HG03196 (cell line): ENCODE data around the gene IMPDH1.

Experiments used
- ATAC-seq: cut with Tn5 transposase; IDR thresholded peaks from one replicate; pipeline ENCODE4 v1.9.1; 2021; ENCODE audit not compliant: unreplicated experiment

The IMPDH1 gene

DNA sequence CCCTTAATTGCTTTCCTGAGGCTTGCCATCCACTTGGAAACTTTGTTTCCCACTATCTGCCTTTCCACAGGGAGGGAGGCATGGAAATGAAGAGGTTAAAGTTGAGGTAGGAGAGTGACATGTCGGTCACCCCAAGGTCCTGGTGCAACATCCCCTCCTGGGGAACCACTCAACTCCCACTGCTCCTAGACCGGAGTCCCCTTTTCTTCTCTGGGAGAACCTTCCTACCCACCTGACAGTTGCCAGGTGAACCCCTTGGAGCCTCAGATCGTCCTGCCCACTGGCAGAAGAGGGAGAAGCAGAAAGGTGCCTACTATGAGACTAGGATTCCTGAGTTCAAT is 21.7 kb downstream of the IMPDH1 start:
- no peak for ATAC-seq

- ATAC-seq = no peak
These were observed 22.3 kb downstream of the IMPDH1 start for GRCh38 chr7:128387216-128388144.

- no peak for ATAC-seq
These were observed 23.5 kb downstream of the IMPDH1 start for GRCh38 chr7:128385988-128386925.

DNA sequence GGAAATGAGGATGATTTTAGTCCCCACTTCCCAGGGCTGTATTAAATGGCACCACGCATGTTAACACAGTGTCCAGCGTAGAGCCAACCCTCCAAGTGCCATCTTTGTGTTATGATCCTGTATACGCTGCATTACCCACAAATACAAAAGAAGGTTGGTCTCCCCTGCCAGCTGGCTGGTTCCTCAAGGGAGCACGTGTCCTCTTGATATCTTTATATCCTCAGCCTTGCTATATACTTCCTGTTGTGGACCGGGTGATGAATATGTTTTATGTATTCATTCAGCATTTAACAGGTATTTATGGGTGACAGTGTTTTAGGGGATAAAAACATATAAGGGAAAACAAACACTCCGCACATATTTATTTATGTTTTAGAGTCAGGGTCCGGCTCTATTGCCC is 25.1 kb downstream of the IMPDH1 start:
- no peak for ATAC-seq

GRCh38 chr7:128383776-128384175 is 26.0 kb downstream of the IMPDH1 start:
- ATAC-seq = no peak

DNA sequence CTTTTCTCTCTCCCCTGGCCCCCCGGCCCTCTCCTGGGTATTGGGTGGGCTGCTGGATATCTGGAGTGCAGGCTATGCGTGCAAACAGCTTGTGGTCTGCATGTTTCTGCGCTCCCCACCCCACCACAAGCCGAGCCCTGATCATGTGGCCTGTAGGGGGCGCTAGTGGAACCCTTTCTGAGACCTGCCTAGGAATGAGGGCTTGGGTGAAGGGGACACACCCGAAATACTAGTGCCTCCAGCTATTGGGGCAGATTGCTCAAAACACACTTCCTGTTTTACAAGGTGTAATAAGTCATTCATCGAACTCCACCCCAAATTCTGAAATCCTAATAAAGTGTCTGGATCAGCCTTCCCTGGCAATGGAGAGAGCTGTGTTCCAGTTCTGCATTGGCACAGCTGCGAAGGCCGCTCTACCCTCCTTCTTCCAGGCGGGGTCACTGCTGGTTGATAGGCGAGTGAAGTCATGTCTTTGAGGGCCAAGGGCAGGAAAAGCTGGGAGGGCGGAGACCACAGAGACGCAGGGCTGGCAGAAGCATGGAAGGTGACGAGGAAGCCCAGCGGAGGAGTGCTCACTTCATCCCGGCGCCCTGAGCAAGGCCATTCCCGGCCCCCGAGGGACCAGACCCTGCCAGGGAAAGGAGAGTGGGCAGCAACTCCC is 28.5 kb downstream of the IMPDH1 start:
- ATAC-seq = no peak

GRCh38 chr7:128380483-128381106 is 29.2 kb downstream of the IMPDH1 start:
- ATAC-seq = no peak

GRCh38 chr7:128379900-128380479 is 29.8 kb downstream of the IMPDH1 start:
- ATAC-seq = no peak

DNA sequence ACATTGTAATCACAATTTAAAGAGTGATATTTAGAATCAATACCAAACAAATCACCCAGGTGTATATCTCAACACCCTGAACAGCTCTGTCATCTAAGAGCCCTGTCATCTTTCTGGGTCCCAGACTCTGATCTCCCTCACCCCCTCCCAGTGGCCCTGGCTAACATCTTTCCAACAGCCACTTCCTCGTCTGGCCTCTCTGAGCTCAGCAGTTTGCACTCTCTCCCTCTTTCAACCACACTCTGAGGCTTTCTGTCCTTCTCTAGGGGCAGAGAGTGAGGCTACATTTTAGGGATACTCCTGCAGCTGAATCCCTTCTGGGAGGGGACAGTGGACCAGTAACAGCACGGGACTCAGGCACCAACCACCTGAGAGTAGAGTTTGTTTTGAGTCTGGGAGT is 31.1 kb downstream of the IMPDH1 start:
- no peak for ATAC-seq

GRCh38 chr7:128376077-128376476 is 33.7 kb downstream of the IMPDH1 start:
- no peak for ATAC-seq

GRCh38 chr7:128374041-128374440 is 35.7 kb downstream of the IMPDH1 start:
- ATAC-seq = no peak

GRCh38 chr7:128373606-128374005 is 36.2 kb downstream of the IMPDH1 start:
- no peak for ATAC-seq

- no peak for ATAC-seq
These were observed 39.3 kb downstream of the IMPDH1 start for GRCh38 chr7:128370491-128370890.

GRCh38 chr7:128366986-128367385 is 42.8 kb downstream of the IMPDH1 start:
- no peak for ATAC-seq

DNA sequence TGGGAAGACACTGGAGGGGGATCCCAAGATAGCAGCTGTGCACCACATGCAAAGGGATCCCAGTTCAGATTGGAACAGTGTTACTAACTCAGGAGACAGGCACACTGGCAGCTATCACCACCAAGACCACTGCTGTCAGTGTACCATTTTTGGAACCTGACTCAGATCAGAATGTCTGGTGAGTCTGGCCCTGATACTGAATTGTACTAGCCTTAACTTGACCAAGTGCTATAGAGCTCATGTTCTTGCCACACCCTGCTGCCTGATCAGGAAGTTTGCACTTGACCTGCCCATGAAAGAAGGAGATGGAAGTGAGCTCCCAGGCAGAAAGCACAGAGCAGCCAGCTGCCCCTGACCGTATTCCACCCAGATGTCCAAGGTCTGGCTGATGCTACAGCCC is 43.5 kb downstream of the IMPDH1 start:
- no peak for ATAC-seq

- no peak for ATAC-seq
These were observed 44.4 kb downstream of the IMPDH1 start for GRCh38 chr7:128365432-128365831.

GRCh38 chr7:128364166-128364870 is 45.5 kb downstream of the IMPDH1 start:
- ATAC-seq = no peak

DNA sequence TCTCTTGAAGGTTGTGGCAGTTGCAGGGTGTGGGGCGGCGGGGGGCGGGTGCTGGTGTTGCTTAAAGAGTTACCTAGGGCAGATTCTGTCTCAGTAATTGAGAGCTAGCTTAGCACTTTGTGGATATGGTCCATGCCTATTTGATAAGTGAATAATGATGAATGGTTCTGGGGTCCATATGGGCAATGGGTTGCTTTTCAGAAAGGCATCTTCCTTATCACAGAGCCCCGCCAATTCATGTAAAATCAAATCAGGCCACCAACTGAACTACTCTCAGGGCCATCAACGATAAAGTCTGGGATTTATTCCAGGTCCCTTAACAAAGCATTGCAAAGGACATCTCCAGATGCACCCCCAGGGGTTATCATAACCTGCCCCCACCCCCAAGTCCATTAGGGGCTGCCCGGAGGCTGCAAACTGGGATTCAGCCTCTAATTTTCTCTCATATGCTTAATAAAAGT is 46.5 kb downstream of the IMPDH1 start:
- ATAC-seq = no peak

DNA sequence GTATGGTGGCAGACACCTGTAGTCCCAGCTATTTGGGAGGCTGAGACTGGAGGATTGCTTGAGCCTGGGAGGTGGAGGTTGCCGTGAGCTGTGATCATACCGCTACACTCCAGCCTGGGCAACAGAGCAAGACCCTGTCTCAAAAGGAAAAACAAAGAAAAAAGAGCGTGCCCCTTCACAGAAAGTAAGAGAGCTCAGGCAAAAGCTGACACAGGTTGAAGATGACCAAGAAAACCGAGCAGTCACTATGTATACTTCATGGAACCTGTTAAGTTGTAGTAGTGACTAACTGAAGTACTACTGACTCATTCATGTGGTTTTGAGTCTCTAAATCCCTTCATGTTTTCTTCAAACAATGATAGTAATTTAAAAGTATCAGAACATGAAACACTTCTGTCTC is 47.1 kb downstream of the IMPDH1 start:
- ATAC-seq = no peak
